Osteocyte (in vitro differentiated cells): Measurements from ENCODE around the gene SERPINA5. TPM values are rescaled to one million over a fixed set of nuclear protein-coding genes. Genes with fewer than 3 reads are reported as not detected.

ENCODE experiments used
- DNase-seq: peaks from one replicate; pipeline ENCODE4 v3.0.0; 2021; ENCODE audit warnings: mixed read lengths; ENCODE audit not compliant: unreplicated experiment; ENCODE audit errors: extremely low spot score
- H3K27ac Mint-ChIP-seq: one replicate; pipeline ENCODE4 v1.8.0; 2021; ENCODE audit warnings: mild to moderate bottlenecking, mixed read lengths; ENCODE audit not compliant: unreplicated experiment
- H3K27me3 Mint-ChIP-seq: one replicate; pipeline ENCODE4 v1.8.0; 2021; ENCODE audit warnings: mixed read lengths; ENCODE audit not compliant: unreplicated experiment
- H3K36me3 Mint-ChIP-seq: one replicate; pipeline ENCODE4 v1.8.0; 2021; ENCODE audit warnings: mixed read lengths; ENCODE audit not compliant: unreplicated experiment
- H3K4me1 Mint-ChIP-seq: one replicate; pipeline ENCODE4 v1.8.0; 2021; ENCODE audit warnings: mixed read lengths; ENCODE audit not compliant: unreplicated experiment
- H3K4me3 Mint-ChIP-seq: one replicate; pipeline ENCODE4 v1.8.0; 2021; ENCODE audit warnings: mild to moderate bottlenecking, moderate library complexity, mixed read lengths; ENCODE audit not compliant: unreplicated experiment
- H3K9me3 Mint-ChIP-seq: one replicate; pipeline ENCODE4 v1.8.0; 2021; ENCODE audit warnings: mixed read lengths; ENCODE audit not compliant: unreplicated experiment
- total RNA-seq: library from RNA; stranded (reverse); gene quantifications from 2 replicates; pipeline ENCODE4 v1.2.1, GENCODE V29; 2021
- TF ChIP-seq, protein P1 (sequence below): fragments of 200-600 bp; sonication (generic); IDR thresholded peaks from 2 replicates; pipeline ENCODE4 v1.5.0; 2021; ENCODE audit warnings: antibody characterized with exemption, mild to moderate bottlenecking, moderate library complexity

The SERPINA5 gene
- total RNA-seq, 1 donor from 2014 or later: 0.16 TPM

DNA sequence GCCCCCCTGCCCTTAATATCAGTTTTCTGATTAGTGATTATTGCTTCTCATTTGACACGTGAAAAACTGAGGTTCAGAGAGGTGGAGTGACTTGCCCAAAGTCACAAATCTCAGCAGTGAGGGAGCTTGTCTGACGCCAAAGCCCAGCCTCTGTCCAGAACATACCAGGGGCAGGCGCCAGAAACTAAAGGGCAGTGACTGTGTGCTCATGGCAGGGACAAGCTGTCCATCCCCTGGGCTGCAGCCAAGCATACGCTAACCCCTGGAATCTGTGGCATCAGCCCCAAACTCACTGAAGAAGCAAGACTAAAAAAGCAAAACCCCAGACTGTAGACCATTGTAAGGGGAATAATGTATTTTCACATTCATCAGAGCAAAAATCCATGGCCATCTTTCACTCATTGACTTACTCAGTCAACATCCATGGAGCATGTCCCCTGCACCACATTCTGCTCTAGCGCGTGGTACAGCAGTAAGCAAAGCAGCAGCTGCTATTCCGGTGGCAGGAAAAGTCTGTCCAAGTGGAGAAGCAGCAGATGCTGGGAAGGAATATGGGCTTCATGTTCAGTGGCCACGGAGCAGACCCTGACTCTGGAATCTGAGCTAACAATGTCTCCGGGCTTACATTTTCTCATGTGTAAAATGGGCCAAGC, 21.5 kb upstream of the SERPINA5 start:
- Mint-ChIP-seq H3K36me3 (no peaks in the 10 kb centered on the region), H3K9me3 (peaks cover 4% of the 10 kb centered on the region), H3K27me3 (peaks cover 6% of the 10 kb centered on the region), H3K4me3 (no peak overlapping the region), H3K4me1 (no peaks in the 10 kb centered on the region), H3K27ac (no peak overlapping the region)
- DNase-seq: no peak
- TF ChIP-seq, protein P1, sequence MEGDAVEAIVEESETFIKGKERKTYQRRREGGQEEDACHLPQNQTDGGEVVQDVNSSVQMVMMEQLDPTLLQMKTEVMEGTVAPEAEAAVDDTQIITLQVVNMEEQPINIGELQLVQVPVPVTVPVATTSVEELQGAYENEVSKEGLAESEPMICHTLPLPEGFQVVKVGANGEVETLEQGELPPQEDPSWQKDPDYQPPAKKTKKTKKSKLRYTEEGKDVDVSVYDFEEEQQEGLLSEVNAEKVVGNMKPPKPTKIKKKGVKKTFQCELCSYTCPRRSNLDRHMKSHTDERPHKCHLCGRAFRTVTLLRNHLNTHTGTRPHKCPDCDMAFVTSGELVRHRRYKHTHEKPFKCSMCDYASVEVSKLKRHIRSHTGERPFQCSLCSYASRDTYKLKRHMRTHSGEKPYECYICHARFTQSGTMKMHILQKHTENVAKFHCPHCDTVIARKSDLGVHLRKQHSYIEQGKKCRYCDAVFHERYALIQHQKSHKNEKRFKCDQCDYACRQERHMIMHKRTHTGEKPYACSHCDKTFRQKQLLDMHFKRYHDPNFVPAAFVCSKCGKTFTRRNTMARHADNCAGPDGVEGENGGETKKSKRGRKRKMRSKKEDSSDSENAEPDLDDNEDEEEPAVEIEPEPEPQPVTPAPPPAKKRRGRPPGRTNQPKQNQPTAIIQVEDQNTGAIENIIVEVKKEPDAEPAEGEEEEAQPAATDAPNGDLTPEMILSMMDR: no peak

DNA sequence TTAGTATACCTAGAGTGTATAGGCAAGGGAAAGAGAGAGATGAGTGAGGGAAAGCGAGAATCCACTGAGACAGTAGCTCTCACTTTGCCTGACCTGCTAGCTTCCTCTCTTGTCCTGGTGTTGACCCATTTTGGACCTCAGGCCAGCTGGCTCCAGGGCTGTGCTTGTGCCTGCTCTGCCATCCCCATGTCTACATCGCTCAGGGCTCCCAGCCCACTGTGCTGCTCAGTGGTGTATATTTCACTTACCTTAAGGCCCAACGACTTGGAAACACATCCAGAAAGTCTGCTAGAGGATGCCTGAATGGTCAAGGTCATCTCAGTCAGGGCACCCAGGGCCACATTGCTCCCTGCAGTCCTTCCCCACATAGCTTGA, 20.9 kb upstream of the SERPINA5 start:
- Mint-ChIP-seq H3K27ac (no peak overlapping the region), H3K9me3 (no peaks in the 10 kb centered on the region), H3K4me1 (no peaks in the 10 kb centered on the region), H3K36me3 (no peaks in the 10 kb centered on the region), H3K27me3 (peaks cover 5% of the 10 kb centered on the region), H3K4me3 (no peak overlapping the region)
- TF ChIP-seq, protein P1: no peak
- no peak for DNase-seq

DNA sequence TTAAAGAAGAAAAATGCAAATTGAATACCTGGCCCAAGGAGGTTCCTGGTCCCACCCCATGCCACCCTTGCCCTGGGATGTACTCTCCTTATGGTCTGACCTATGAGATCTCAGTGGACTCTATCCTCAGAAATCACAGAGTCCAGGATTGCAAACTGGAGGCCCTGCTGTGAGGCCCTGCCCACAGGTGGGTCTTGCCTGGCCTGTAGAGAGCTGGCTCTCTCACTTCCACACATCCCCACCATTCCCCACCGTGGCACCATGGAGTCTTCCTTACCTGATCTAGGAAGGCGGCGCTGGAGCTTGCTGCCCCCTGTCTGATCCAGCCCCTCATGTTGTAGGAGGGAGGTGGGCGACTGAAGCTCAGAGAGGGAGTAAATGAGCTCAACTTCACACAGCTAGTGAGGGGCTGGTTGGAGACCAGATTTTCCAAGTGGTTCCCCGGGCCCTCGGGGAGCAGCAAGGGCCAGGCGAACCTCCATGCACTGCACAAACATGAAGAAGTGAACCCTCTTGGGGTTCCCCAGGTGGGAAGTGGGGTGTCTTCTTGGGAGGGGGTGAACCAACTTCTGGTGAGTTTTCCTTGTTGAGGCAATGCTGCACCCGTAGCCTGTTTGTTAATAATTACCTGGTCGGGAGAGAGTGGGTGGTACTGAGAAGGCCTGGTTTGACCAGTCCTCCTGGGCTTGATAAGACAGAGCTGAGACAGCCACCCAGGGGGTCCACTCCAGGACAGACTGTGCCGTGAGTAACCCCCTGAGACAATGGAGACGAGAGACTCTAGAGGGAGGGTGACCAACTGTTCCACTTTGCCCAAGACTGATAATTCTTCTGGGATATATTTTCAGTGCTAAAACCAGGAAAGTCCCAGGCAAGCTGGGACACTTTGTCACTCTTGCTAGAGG, 20.2 kb upstream of the SERPINA5 start, which contains the start of gene SERPINA4:
SERPINA4 (plus strand) TSS at position 692 of the 905 bp plus-strand sequence. CDS start 2,041 bp downstream, outside the sequence.
- no peak within 1 kb of the TSS for H3K27ac Mint-ChIP-seq
- H3K9me3 Mint-ChIP-seq: no peaks in the 10 kb centered on the region

DNA sequence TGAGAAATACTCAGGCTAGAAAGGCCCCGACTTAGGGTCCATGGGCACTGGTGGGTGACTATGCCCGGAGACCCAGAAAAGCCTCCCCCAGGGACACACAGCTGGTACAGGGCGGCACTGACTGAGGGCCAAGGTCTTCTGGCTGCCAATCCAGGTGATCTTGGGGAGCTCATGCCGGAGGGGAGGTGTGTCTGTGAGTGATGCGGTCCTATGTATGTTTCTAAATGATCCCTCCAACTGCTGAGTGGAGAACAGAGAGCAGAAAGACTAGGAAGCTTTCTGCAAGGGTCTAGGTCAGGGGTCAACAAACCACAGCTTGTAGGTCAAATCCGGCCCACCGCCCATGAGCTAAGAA, 19.6 kb upstream of the SERPINA5 start:
- no peak for DNase-seq
- H3K27me3 Mint-ChIP-seq: peaks cover 10% of the 10 kb centered on the region
- H3K36me3 Mint-ChIP-seq: no peaks in the 10 kb centered on the region
- H3K4me3 Mint-ChIP-seq: no peak overlapping the region
- H3K9me3 Mint-ChIP-seq: no peaks in the 10 kb centered on the region
- TF ChIP-seq, protein P1: no peak
- no peaks in the 10 kb centered on the region for H3K4me1 Mint-ChIP-seq
- no peak overlapping the region for H3K27ac Mint-ChIP-seq

More for the DNA sequence above, 20.2 kb upstream of the SERPINA5 start, which contains the start of gene SERPINA4:
- TF ChIP-seq, protein P1: no peak
- Mint-ChIP-seq H3K27me3 (peaks cover 3% of the 10 kb centered on the region), H3K4me3 (no peak within 1 kb of the TSS), H3K36me3 (no peaks in the 10 kb centered on the region), H3K4me1 (no peaks in the 10 kb centered on the region)
- no peak for DNase-seq

DNA sequence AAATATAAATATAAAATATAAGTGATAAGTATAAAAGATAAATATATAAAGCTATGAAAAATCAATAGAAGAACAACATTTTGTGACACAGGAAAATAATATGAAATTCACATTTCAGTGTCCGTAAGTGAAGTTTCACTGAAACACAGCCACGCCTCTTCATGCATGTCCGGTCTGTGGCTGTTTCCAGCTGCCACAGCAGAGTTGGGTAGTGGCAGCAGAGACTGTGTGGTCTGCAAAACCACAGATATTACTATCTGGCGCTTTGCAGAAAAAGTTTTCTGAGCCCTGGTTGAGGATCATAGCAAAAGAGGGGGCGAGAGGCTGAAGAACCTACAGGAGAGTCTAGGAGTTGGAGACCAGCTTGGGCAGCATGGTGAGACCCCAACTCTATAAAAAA, 19.2 kb upstream of the SERPINA5 start:
- TF ChIP-seq, protein P1: no peak
- H3K36me3 Mint-ChIP-seq: no peaks in the 10 kb centered on the region
- DNase-seq: no peak
- no peaks in the 10 kb centered on the region for H3K9me3 Mint-ChIP-seq
- H3K4me1 Mint-ChIP-seq: no peaks in the 10 kb centered on the region
- H3K27ac Mint-ChIP-seq: no peak overlapping the region
- peaks cover 11% of the 10 kb centered on the region for H3K27me3 Mint-ChIP-seq
- no peak overlapping the region for H3K4me3 Mint-ChIP-seq
